Rectal smooth muscle tissue (tissue), 1 donor: ENCODE data around the gene TRAPPC2L.
"Not testable (repeated sequence)": the region's sequence is repeated elsewhere in the genome, so short reads cannot be mapped to it uniquely, and the experiment has no call there.

ENCODE experiments used
- H3K27ac ChIP-seq: one replicate; pipeline ENCODE4 v1.7.0; 2013; ENCODE audit warnings: low read depth, low read length, inconsistent platforms
- H3K27me3 ChIP-seq: one replicate; pipeline ENCODE4 v1.7.0; 2013; ENCODE audit warnings: low read length; ENCODE audit not compliant: control insufficient read depth, insufficient read depth
- H3K36me3 ChIP-seq: one replicate; pipeline ENCODE4 v1.7.0; 2013; ENCODE audit warnings: low read length; ENCODE audit not compliant: control insufficient read depth, insufficient read depth
- H3K4me1 ChIP-seq: one replicate; pipeline ENCODE4 v1.7.0; 2013; ENCODE audit warnings: low read length; ENCODE audit not compliant: control insufficient read depth, insufficient read depth
- H3K4me3 ChIP-seq: one replicate; pipeline ENCODE4 v1.7.0; 2013; ENCODE audit warnings: low read length
- H3K9ac ChIP-seq: one replicate; pipeline ENCODE4 v1.7.0; 2013; ENCODE audit warnings: low read length

Gene TRAPPC2L

GRCh38 chr16:88823646-88824045 lies 33.3 kb upstream of the TRAPPC2L start:
- not testable (repeated sequence) for H3K27ac ChIP-seq, H3K9ac ChIP-seq, H3K27me3 ChIP-seq, H3K4me1 ChIP-seq, H3K4me3 ChIP-seq
- H3K36me3 ChIP-seq = peaks cover 17% of the 10 kb centered on the region

DNA sequence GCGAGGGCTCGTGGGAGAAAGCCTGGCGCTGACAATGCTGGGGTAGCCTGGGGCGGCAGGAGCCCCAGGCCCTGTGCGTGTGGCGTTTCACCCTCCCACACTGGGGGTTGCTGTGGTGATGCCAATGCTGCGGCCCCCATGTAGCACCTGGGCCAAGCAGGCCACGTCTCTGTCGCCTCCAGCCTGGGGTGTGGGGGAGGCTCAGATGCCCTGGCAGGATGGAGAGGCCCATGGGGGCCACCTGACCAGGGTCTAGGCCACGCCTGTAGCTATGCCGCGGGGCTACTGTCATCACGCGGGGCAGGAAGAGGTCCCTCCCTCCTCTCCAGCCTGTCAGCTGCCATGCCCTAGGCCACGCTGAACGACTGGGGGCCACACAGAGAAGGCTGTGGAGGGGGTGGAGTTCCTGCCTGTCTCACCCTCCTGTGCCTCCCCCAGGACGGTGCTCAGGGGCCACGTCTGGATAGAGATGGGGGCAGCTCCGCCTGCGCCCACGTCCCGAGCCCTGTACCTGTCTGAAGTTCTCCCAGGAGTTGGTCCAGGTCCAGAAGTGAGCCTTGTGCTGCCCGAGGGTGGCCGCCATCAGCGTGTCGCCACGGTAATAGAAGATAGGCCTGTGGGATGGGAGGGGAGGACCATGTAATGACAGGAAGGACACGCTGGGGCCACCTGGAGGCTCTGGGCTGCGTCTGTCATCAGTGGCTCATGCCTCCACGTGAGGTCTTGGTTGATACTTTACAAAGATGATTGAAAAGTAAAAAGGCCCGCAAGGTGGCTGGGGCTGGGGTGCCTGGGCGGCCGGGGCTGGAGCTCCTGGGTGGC lies 32.5 kb upstream of the TRAPPC2L start:
- no peak overlapping the region for H3K27ac ChIP-seq
- no peaks in the 10 kb centered on the region for H3K4me1 ChIP-seq
- no peak overlapping the region for H3K4me3 ChIP-seq
- no peak overlapping the region for H3K9ac ChIP-seq
- H3K36me3 ChIP-seq = peaks cover 17% of the 10 kb centered on the region
- no peaks in the 10 kb centered on the region for H3K27me3 ChIP-seq

GRCh38 chr16:88825146-88825545 lies 31.8 kb upstream of the TRAPPC2L start:
- no peaks in the 10 kb centered on the region for H3K27me3 ChIP-seq
- no peak overlapping the region for H3K4me3 ChIP-seq
- H3K9ac ChIP-seq = no peak overlapping the region
- no peak overlapping the region for H3K27ac ChIP-seq
- no peaks in the 10 kb centered on the region for H3K4me1 ChIP-seq
- peaks cover 17% of the 10 kb centered on the region for H3K36me3 ChIP-seq

GRCh38 chr16:88826070-88826840 lies 30.7 kb upstream of the TRAPPC2L start:
- H3K9ac ChIP-seq = no peak overlapping the region
- H3K36me3 ChIP-seq = peaks cover 17% of the 10 kb centered on the region
- H3K27ac ChIP-seq = no peak overlapping the region
- H3K4me3 ChIP-seq = no peak overlapping the region
- no peaks in the 10 kb centered on the region for H3K4me1 ChIP-seq
- no peaks in the 10 kb centered on the region for H3K27me3 ChIP-seq

GRCh38 chr16:88827727-88828126 lies 29.2 kb upstream of the TRAPPC2L start:
- H3K9ac ChIP-seq = no peak overlapping the region
- no peaks in the 10 kb centered on the region for H3K27me3 ChIP-seq
- no peak overlapping the region for H3K27ac ChIP-seq
- no peaks in the 10 kb centered on the region for H3K4me1 ChIP-seq
- H3K4me3 ChIP-seq = no peak overlapping the region
- peaks cover 7% of the 10 kb centered on the region for H3K36me3 ChIP-seq

GRCh38 chr16:88828711-88829110 lies 28.2 kb upstream of the TRAPPC2L start:
- Histone ChIP-seq H3K4me3 (no peak overlapping the region), H3K27ac (no peak overlapping the region), H3K27me3 (no peaks in the 10 kb centered on the region), H3K4me1 (no peaks in the 10 kb centered on the region), H3K36me3 (peaks cover 3% of the 10 kb centered on the region), H3K9ac (no peak overlapping the region)

- Histone ChIP-seq H3K36me3 (peaks cover 7% of the 10 kb centered on the region), H3K4me1 (no peaks in the 10 kb centered on the region), H3K27ac (no peak overlapping the region), H3K9ac (no peak overlapping the region), H3K4me3 (no peak overlapping the region), H3K27me3 (no peaks in the 10 kb centered on the region)
These were observed 26.7 kb upstream of the TRAPPC2L start for GRCh38 chr16:88830258-88830657.

DNA sequence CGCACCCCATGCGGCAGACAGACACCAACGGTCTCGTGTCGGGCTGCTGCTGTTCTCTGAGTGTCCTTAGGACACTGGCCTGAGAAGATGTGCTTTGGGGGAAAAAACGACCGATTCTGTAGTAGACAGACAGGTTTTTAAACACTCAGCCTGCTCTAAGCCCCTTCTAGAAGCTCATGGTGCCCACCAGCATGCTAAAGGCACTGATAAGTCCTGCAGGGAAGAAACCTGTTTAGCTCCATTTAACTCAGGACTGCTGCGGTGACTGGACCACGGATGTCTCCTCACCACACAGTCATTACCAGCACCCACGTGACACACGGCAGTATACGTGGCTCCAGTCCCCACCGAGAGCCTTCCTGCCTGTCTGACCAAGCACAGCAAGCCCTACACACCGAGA lies 26.1 kb upstream of the TRAPPC2L start:
- Histone ChIP-seq H3K4me3 (no peak overlapping the region), H3K27ac (no peak overlapping the region), H3K27me3 (no peaks in the 10 kb centered on the region), H3K36me3 (peaks cover 9% of the 10 kb centered on the region), H3K9ac (no peak overlapping the region), H3K4me1 (no peaks in the 10 kb centered on the region)

- Histone ChIP-seq H3K36me3 (peaks cover 9% of the 10 kb centered on the region), H3K9ac (no peak overlapping the region)
These were observed 25.1 kb upstream of the TRAPPC2L start for GRCh38 chr16:88831838-88832237.

DNA sequence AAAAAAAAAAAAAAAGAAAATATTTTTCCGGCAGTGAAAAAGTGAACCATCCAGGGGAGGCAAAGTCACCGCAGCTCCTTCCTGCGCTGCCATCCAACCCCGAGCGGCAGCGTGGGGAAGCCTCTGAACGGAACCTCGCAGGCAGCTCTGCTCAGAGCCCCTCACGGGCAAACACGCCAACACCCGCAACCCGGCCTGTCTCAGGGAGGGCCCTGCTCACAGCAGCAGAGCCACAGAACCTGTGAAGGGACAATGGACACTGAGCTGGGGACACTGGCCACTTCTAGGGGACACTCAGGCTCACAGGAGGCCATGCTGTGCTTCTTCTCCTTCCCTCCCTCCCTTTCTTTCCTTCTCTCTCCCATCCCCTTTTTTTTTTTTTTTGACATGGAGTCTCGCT lies 23.8 kb upstream of the TRAPPC2L start:
- Histone ChIP-seq H3K4me3 (no peak overlapping the region), H3K4me1 (no peaks in the 10 kb centered on the region), H3K9ac (no peak overlapping the region), H3K27ac (no peak overlapping the region), H3K36me3 (peaks cover 9% of the 10 kb centered on the region), H3K27me3 (no peaks in the 10 kb centered on the region)

More at GRCh38 chr16:88831838-88832237, 25.1 kb upstream of the TRAPPC2L start:
- Histone ChIP-seq H3K27me3 (no peaks in the 10 kb centered on the region), H3K4me3 (no peak overlapping the region), H3K4me1 (no peaks in the 10 kb centered on the region), H3K27ac (no peak overlapping the region)

DNA sequence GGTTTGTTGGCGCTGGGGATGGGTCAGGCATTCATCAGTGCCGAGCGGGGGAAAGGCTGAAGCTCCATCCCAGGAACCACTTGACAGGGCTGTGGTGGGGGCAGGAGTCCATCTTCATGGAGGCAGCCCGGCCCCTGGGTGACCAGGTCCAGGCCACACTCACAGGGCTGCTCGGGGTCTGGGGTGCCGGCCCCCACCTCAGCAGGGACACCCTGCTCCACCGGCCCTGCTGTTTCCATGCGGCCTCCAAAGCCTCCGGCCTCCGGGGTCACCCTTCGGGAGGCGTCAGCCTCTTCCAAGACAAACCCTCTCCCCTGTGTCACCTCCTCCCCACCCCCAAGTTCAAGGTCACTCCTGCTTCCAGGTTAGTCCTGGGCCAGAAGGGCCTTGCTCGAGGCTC lies 22.3 kb upstream of the TRAPPC2L start:
- Histone ChIP-seq H3K27ac (no peak overlapping the region), H3K36me3 (peaks cover 11% of the 10 kb centered on the region), H3K4me3 (no peak overlapping the region), H3K27me3 (no peaks in the 10 kb centered on the region), H3K4me1 (no peaks in the 10 kb centered on the region), H3K9ac (no peak overlapping the region)

- H3K27me3 ChIP-seq = no peaks in the 10 kb centered on the region
- H3K4me3 ChIP-seq = no peak overlapping the region
- H3K4me1 ChIP-seq = no peaks in the 10 kb centered on the region
- H3K9ac ChIP-seq = no peak overlapping the region
- no peak overlapping the region for H3K27ac ChIP-seq
- peaks cover 12% of the 10 kb centered on the region for H3K36me3 ChIP-seq
These were observed 21.5 kb upstream of the TRAPPC2L start for GRCh38 chr16:88835383-88835782.
